SU-DHL-6 (cell line): Measurements from ENCODE around the gene SLC44A4.

Experiments
- CTCF ChIP-seq: fragments of 200-600 bp; sonication (generic); IDR thresholded peaks from one replicate; pipeline ENCODE4 v1.5.1; 2017; ENCODE audit warnings: antibody characterized with exemption, mild to moderate bottlenecking, low read length, moderate library complexity; ENCODE audit not compliant: insufficient read depth, poor library complexity, severe bottlenecking
- EZH2phosphoT487 ChIP-seq: fragments of 200-600 bp; sonication (generic), shearing (Covaris generic); conservative IDR thresholded peaks from 2 replicates; pipeline ENCODE4 v1.6.1; 2018; ENCODE audit warnings: mild to moderate bottlenecking, antibody characterized with exemption, low read length, moderate library complexity, mixed read lengths

GRCh38 chr6:31865205-31866118 lies 13.3 kb downstream of the SLC44A4 start:
- TF ChIP-seq CTCF: no peak
- TF ChIP-seq EZH2phosphoT487: no peak
